Measurements from ENCODE around the gene RNF144A. TPM values are rescaled to one million over a fixed set of nuclear protein-coding genes. Genes with fewer than 3 reads are reported as not detected.

Gene RNF144A
- total and polyA plus RNA-seq, 7 donors = 2.4 to 15.6 (median 8.7) TPM

- intact Hi-C loops (cut with DNase I) = loop anchor here in 1 of 2 donors (5.0 kb wide), 1 partner anchor 116 kb away; no protein-coding TSS in a partner anchor
These were observed 5.5 kb upstream of the RNF144A start for GRCh38 chr2:6911721-6912120.

DNA sequence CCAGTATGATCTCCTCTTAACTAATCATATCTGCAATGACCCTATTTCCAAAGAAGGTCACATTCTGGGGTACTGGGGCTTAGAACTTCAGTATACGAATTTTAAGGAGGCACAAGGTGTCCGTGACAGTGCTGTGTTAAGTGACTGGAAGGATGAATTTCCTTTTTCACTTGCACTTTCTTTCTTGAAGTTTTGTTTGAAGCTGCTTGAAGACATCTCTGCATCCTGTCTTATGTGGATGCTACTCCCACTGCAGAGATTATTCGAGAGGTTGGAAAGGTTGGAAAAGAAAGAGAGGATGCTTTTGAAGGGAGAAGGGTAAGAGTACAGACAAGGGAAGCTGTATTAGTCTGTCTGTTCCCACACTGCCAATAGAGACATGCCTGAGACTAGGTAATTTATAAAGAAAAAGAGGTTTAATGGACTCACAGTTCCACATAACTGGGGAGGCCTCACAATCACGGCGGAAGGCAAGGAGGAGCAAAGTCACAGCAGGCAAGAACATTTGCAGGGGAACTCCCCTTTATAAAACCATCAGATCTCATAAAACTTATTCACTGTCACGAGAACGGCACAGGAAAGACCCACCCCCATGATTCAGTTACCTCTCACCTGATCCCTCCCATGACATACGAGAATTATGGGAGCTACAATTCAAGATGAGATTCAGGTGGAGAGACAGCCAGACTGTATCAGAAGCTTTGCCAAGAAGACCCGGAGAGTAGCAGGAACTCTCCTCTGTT, 3.6 kb upstream of the RNF144A start:
- Histone ChIP-seq H3K36me3 (ENCODE audit: insufficient read depth in 1 of 2, low read depth in 1 of 2) (no peaks in the 10 kb centered on the region), H3K4me1 (peaks cover 15% of the 10 kb centered on the region), H3K4me3 (no peak overlapping the region), H3K27me3 (ENCODE audit: insufficient read depth in 3 of 3, low read length in 2 of 3) (no peaks in the 10 kb centered on the region), H3K9me3 (no peaks in the 10 kb centered on the region), H3K27ac (no peak overlapping the region)
- TF ChIP-seq CTCF (IDR thresholded peaks at IDR 0.05) = no peak
- no peak for ATAC-seq
- DNase-seq = no peak
- intact Hi-C loops (cut with DNase I) = loop anchor here in 1 of 2 donors (5.0 kb wide), 1 partner anchor 114 kb away; no protein-coding TSS in a partner anchor
- 86 to 89% (median 89%) methylated on average over 9 of the region's 9 CpGs for WGBS, 3 donors

More at GRCh38 chr2:6911721-6912120, 5.5 kb upstream of the RNF144A start:
- Histone ChIP-seq H3K36me3 (ENCODE audit: insufficient read depth in 1 of 2, low read depth in 1 of 2) (no peaks in the 10 kb centered on the region), H3K27me3 (ENCODE audit: insufficient read depth in 3 of 3, low read length in 2 of 3) (no peaks in the 10 kb centered on the region), H3K4me3 (no peak overlapping the region), H3K9me3 (no peaks in the 10 kb centered on the region), H3K27ac (no peak overlapping the region), H3K4me1 (peaks cover 8% of the 10 kb centered on the region)
- TF ChIP-seq CTCF (IDR thresholded peaks at IDR 0.05) = no peak
- ATAC-seq (no peak), DNase-seq (no peak)

GRCh38 chr2:6914828-6915227, 2.4 kb upstream of the RNF144A start:
- intact Hi-C loops (cut with DNase I) = loop anchor here (5.0 kb wide), 3 partner anchors 97 to 117 kb away; no protein-coding TSS in a partner anchor
- no peaks in the 10 kb centered on the region for H3K27me3 ChIP-seq (ENCODE audit: insufficient read depth in 3 of 3, low read length in 2 of 3)
- H3K4me3 ChIP-seq = no peak overlapping the region
- ATAC-seq = no peak
- peaks cover 20% of the 10 kb centered on the region for H3K4me1 ChIP-seq
- DNase-seq = no peak
- H3K9me3 ChIP-seq = no peaks in the 10 kb centered on the region
- no peak for TF ChIP-seq CTCF (IDR thresholded peaks at IDR 0.05)
- H3K27ac ChIP-seq = no peak overlapping the region
- 67 to 83% (median 69%) methylated on average over 3 of the region's 3 CpGs for WGBS, 3 donors
- no peaks in the 10 kb centered on the region for H3K36me3 ChIP-seq (ENCODE audit: insufficient read depth in 1 of 2, low read depth in 1 of 2)

DNA sequence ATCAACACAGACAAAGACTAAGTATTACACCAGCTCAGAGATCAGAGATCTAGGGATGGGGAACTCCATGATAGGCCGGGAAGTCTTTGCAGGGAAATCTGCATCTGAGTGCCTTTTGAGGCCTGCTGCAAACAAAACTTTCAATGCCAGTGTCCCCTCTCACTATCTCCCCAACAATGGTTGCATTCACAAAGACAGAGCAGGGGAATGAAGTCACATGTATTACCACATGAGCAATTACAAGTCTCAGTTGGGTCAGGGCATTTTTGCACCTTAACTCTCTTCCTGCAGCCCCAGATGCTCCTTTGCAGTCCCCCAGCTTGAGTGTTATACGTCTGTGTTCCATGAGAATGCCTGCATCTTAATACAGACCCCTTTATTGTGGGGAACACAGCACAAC, 1.8 kb upstream of the RNF144A start:
- no peak overlapping the region for H3K4me3 ChIP-seq
- no peak for ATAC-seq
- intact Hi-C loops (cut with DNase I) = loop anchor here (5.0 kb wide), 2 partner anchors 97 to 117 kb away; no protein-coding TSS in a partner anchor
- WGBS, 3 donors = 95 to 98% (median 95%) methylated on average over 2 of the region's 2 CpGs
- no peaks in the 10 kb centered on the region for H3K9me3 ChIP-seq
- TF ChIP-seq CTCF (IDR thresholded peaks at IDR 0.05) = no peak
- no peak for DNase-seq
- peaks cover 20% of the 10 kb centered on the region for H3K4me1 ChIP-seq
- no peaks in the 10 kb centered on the region for H3K27me3 ChIP-seq (ENCODE audit: insufficient read depth in 3 of 3, low read length in 2 of 3)
- H3K27ac ChIP-seq = no peak overlapping the region
- no peaks in the 10 kb centered on the region for H3K36me3 ChIP-seq (ENCODE audit: insufficient read depth in 1 of 2, low read depth in 1 of 2)

Measured in psoas muscle (tissue), 8 donors.